Neural cell (in vitro differentiated cells): ENCODE measurements around the gene ZNF618. TPM values are rescaled to one million over a fixed set of nuclear protein-coding genes. Genes with fewer than 3 reads are reported as not detected.

ENCODE experiments used
- H2AFZ ChIP-seq: fragments of 200-600, 300-800 bp; sonication (generic), shearing (Covaris generic); 2 replicates; pipeline ENCODE4 v1.6.0; 2014; ENCODE audit warnings: low read depth, mild to moderate bottlenecking, antibody characterized with exemption, low read length, moderate library complexity
- H3F3A ChIP-seq: fragments of 200-600 bp; shearing (Covaris generic); 2 replicates; pipeline ENCODE4 v1.6.1; 2016; ENCODE audit warnings: mild to moderate bottlenecking, moderate library complexity, mixed read lengths, antibody characterized with exemption, low read length; ENCODE audit not compliant: insufficient read depth, poor library complexity, severe bottlenecking
- H3K27ac ChIP-seq: fragments of 200-600, 300-800 bp; sonication (generic), shearing (Covaris generic); 2 replicates; pipeline ENCODE4 v1.5.1; 2014; ENCODE audit warnings: mild to moderate bottlenecking, low read length, moderate library complexity
- H3K27me3 ChIP-seq: fragments of 300-800, 200-600 bp; sonication (generic), shearing (Covaris generic); 2 replicates; pipeline ENCODE4 v1.6.0; 2014; ENCODE audit warnings: mild to moderate bottlenecking, low read depth, low read length, moderate library complexity; ENCODE audit not compliant: insufficient read depth
- H3K36me3 ChIP-seq: fragments of 300-800, 200-600 bp; sonication (generic), shearing (Covaris generic); 2 replicates; pipeline ENCODE4 v1.5.1; 2014; ENCODE audit warnings: mild to moderate bottlenecking, antibody characterized with exemption, low read length, moderate library complexity; ENCODE audit not compliant: insufficient read depth
- H3K4me2 ChIP-seq: fragments of 300-800, 200-600 bp; sonication (generic), shearing (Covaris generic); 2 replicates; pipeline ENCODE4 v1.6.0; 2014; ENCODE audit warnings: mild to moderate bottlenecking, low read length
- H3K4me3 ChIP-seq: fragments of 300-800, 200-600 bp; sonication (generic), shearing (Covaris generic); 2 replicates; pipeline ENCODE4 v1.5.1; 2014; ENCODE audit warnings: mild to moderate bottlenecking, low read length, moderate library complexity
- H3K79me2 ChIP-seq: fragments of 200-600 bp; shearing (Covaris generic); replicated peaks from 2 replicates; pipeline ENCODE4 v1.6.0; 2014; ENCODE audit warnings: mild to moderate bottlenecking, low read length, moderate library complexity; ENCODE audit not compliant: insufficient read depth
- H3K9ac ChIP-seq: fragments of 300-800, 200-600 bp; sonication (generic), shearing (Covaris generic); 2 replicates; pipeline ENCODE4 v1.6.1; 2016; ENCODE audit warnings: mild to moderate bottlenecking, low read length, mixed read lengths
- H3K9me2 ChIP-seq: fragments of 200-600 bp; shearing (Covaris generic); 2 replicates; pipeline ENCODE4 v1.6.1; 2016; ENCODE audit warnings: mild to moderate bottlenecking, low read length, mixed read lengths; ENCODE audit not compliant: insufficient read depth
- H3K9me3 ChIP-seq: fragments of 200-600, 300-800 bp; sonication (generic), shearing (Covaris generic); 2 replicates; pipeline ENCODE4 v1.6.1; 2016; ENCODE audit warnings: mild to moderate bottlenecking, mixed run types, low read length, moderate library complexity, mixed read lengths
- H4K20me1 ChIP-seq: fragments of 200-600 bp; shearing (Covaris generic); 2 replicates; pipeline ENCODE4 v1.6.1; 2016; ENCODE audit warnings: mild to moderate bottlenecking, mixed run types; ENCODE audit not compliant: insufficient read depth
- EP300 ChIP-seq: fragments of 450-650 bp; conservative IDR thresholded peaks from 2 replicates; pipeline ENCODE4 v1.6.1; 2014; ENCODE audit warnings: antibody characterized with exemption, mild to moderate bottlenecking, moderate library complexity; ENCODE audit not compliant: poor library complexity, severe bottlenecking
- EZH2 ChIP-seq: fragments of 200-600, 300-800 bp; shearing (Covaris generic), sonication (generic); IDR thresholded peaks from 2 replicates; pipeline ENCODE4 v1.6.1; 2014; ENCODE audit warnings: antibody characterized with exemption, low read length, borderline replicate concordance, mild to moderate bottlenecking; ENCODE audit not compliant: insufficient read depth, poor library complexity, severe bottlenecking
- MXI1 ChIP-seq: fragments of 450-650 bp; conservative IDR thresholded peaks from 2 replicates; pipeline ENCODE4 v1.6.1; 2014; ENCODE audit warnings: antibody characterized with exemption, mild to moderate bottlenecking; ENCODE audit not compliant: poor library complexity, severe bottlenecking
- POLR2AphosphoS5 ChIP-seq: IDR thresholded peaks from 2 replicates; pipeline ENCODE4 v1.6.1; 2012
- RAD21 ChIP-seq: fragments of 450-650 bp; conservative IDR thresholded peaks from 2 replicates; pipeline ENCODE4 v1.6.1; 2014; ENCODE audit warnings: antibody characterized with exemption, mild to moderate bottlenecking, moderate library complexity
- SMC3 ChIP-seq: fragments of 450-650 bp; conservative IDR thresholded peaks from 2 replicates; pipeline ENCODE4 v1.6.1; 2014; ENCODE audit warnings: antibody characterized with exemption, mild to moderate bottlenecking, moderate library complexity; ENCODE audit not compliant: poor library complexity
- TAF1 ChIP-seq: IDR thresholded peaks from 2 replicates; pipeline ENCODE4 v1.6.1; 2012; ENCODE audit warnings: low read depth
- polyA plus RNA-seq: library from polyadenylated mRNA; depleted of rRNA; stranded (reverse); fragments of >200 nt; gene quantifications from 2 replicates; pipeline ENCODE4 v1.2.3, GENCODE V29; 2014
- TF ChIP-seq, protein P1 (sequence below): IDR thresholded peaks from 2 replicates; pipeline ENCODE4 v1.6.1; 2012; ENCODE audit warnings: borderline replicate concordance
- TF ChIP-seq, protein P2 (sequence below): fragments of 450-650 bp; IDR thresholded peaks from 2 replicates; pipeline ENCODE4 v1.5.1; 2014; ENCODE audit warnings: antibody characterized with exemption, mild to moderate bottlenecking, moderate library complexity; ENCODE audit not compliant: poor library complexity, severe bottlenecking

ZNF618 gene
- polyA plus RNA-seq, 1 donor from 2014 or later: 7.1 TPM

DNA sequence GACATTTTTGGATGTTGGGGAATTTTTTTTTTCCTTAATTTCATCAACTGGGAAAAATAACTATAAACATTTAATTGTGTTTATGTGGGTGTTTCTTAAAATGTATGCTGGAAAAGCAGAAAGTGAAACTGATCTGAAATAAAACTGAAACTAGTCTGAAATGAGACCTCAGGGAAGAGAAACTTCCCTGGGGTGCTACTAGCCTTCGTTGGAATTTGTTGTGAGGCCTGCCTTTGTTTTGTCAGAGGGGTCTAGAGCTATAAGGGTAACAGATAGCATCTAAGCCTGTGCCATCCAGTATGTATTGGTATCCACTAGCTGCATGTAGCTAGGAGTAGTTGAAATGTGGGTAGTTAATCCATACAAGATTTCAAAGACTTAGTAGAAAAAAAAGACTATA is 10.4 kb downstream of the ZNF618 start:
- Histone ChIP-seq H4K20me1 (no peaks in the 10 kb centered on the region), H3F3A (no peaks in the 10 kb centered on the region), H3K4me2 (no peak overlapping the region), H3K9ac (no peak overlapping the region), H2AFZ (no peak overlapping the region), H3K9me3 (no peaks in the 10 kb centered on the region), H3K27me3 (no peaks in the 10 kb centered on the region), H3K79me2 (peaks cover 95% of the 10 kb centered on the region), H3K4me3 (no peak overlapping the region), H3K9me2 (no peaks in the 10 kb centered on the region), H3K36me3 (no peaks in the 10 kb centered on the region), H3K27ac (no peak overlapping the region)
- no peak for TF ChIP-seq EZH2
- TF ChIP-seq MXI1: no peak
- TF ChIP-seq TAF1: no peak
- TF ChIP-seq SMC3: no peak
- TF ChIP-seq, protein P1, sequence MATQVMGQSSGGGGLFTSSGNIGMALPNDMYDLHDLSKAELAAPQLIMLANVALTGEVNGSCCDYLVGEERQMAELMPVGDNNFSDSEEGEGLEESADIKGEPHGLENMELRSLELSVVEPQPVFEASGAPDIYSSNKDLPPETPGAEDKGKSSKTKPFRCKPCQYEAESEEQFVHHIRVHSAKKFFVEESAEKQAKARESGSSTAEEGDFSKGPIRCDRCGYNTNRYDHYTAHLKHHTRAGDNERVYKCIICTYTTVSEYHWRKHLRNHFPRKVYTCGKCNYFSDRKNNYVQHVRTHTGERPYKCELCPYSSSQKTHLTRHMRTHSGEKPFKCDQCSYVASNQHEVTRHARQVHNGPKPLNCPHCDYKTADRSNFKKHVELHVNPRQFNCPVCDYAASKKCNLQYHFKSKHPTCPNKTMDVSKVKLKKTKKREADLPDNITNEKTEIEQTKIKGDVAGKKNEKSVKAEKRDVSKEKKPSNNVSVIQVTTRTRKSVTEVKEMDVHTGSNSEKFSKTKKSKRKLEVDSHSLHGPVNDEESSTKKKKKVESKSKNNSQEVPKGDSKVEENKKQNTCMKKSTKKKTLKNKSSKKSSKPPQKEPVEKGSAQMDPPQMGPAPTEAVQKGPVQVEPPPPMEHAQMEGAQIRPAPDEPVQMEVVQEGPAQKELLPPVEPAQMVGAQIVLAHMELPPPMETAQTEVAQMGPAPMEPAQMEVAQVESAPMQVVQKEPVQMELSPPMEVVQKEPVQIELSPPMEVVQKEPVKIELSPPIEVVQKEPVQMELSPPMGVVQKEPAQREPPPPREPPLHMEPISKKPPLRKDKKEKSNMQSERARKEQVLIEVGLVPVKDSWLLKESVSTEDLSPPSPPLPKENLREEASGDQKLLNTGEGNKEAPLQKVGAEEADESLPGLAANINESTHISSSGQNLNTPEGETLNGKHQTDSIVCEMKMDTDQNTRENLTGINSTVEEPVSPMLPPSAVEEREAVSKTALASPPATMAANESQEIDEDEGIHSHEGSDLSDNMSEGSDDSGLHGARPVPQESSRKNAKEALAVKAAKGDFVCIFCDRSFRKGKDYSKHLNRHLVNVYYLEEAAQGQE: no peak

DNA sequence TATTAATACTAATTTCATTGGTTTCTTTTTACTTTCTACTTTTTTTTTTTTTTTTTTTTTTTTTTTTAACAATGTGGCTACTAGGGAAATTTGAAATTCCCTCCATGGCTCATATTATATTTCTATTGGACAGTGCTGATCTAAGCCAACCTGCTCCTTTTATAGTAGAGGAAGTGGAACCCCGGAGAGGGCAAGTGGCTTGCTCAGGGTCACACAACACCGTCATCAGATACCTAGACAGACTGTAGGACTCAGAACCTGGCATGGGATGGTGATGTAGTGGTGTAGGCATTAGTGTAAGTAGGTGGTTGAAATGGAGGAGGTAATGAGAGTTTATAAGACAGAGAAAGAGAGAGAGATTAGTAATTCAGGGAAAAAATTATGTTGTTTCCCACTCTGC is 10.8 kb downstream of the ZNF618 start:
- Histone ChIP-seq H3K9me3 (no peaks in the 10 kb centered on the region), H3K79me2 (peaks cover 94% of the 10 kb centered on the region), H3K4me3 (no peak overlapping the region), H3F3A (no peaks in the 10 kb centered on the region), H3K9me2 (no peaks in the 10 kb centered on the region), H3K36me3 (no peaks in the 10 kb centered on the region), H3K27ac (no peak overlapping the region), H4K20me1 (no peaks in the 10 kb centered on the region), H3K4me2 (no peak overlapping the region), H3K27me3 (no peaks in the 10 kb centered on the region), H3K9ac (no peak overlapping the region), H2AFZ (no peak overlapping the region)
- no peak for TF ChIP-seq MXI1
- TF ChIP-seq RAD21: no peak
- TF ChIP-seq EZH2: no peak
- no peak for TF ChIP-seq TAF1
- TF ChIP-seq POLR2AphosphoS5: no peak
- no peak for TF ChIP-seq SMC3
- no peak for TF ChIP-seq EP300
- TF ChIP-seq, protein P2, sequence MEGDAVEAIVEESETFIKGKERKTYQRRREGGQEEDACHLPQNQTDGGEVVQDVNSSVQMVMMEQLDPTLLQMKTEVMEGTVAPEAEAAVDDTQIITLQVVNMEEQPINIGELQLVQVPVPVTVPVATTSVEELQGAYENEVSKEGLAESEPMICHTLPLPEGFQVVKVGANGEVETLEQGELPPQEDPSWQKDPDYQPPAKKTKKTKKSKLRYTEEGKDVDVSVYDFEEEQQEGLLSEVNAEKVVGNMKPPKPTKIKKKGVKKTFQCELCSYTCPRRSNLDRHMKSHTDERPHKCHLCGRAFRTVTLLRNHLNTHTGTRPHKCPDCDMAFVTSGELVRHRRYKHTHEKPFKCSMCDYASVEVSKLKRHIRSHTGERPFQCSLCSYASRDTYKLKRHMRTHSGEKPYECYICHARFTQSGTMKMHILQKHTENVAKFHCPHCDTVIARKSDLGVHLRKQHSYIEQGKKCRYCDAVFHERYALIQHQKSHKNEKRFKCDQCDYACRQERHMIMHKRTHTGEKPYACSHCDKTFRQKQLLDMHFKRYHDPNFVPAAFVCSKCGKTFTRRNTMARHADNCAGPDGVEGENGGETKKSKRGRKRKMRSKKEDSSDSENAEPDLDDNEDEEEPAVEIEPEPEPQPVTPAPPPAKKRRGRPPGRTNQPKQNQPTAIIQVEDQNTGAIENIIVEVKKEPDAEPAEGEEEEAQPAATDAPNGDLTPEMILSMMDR: no peak
- TF ChIP-seq, protein P1: no peak
